Nephron (organoid): ENCODE results near the gene SLC25A22.
A peak's percentile ranks its signal among the peaks of the same experiment; 100 is the strongest.

ENCODE experiments used
- H3K27ac Mint-ChIP-seq, 3 experiments: 2 replicates each; pipeline ENCODE4 v1.8.0; 2020; ENCODE audit warnings: mixed read lengths in 3 of 3, mild to moderate bottlenecking in 2 of 3, moderate library complexity in 1 of 3
- H3K27me3 Mint-ChIP-seq: 2 replicates; pipeline ENCODE4 v1.8.0; 2021; ENCODE audit warnings: low read depth, mild to moderate bottlenecking, moderate library complexity, mixed read lengths
- H3K36me3 Mint-ChIP-seq: 2 replicates; pipeline ENCODE4 v1.8.0; 2020; ENCODE audit warnings: low read depth, mixed read lengths
- H3K4me1 Mint-ChIP-seq: 2 replicates; pipeline ENCODE4 v1.8.0; 2020; ENCODE audit warnings: mixed read lengths
- H3K4me3 Mint-ChIP-seq, 3 experiments: 2 replicates each; pipeline ENCODE4 v1.8.0; 2020; ENCODE audit warnings: mild to moderate bottlenecking in 3 of 3, mixed read lengths in 3 of 3, moderate library complexity in 2 of 3
- H3K9me3 Mint-ChIP-seq: 2 replicates; pipeline ENCODE4 v1.8.0; 2020; ENCODE audit warnings: mixed read lengths
- TF ChIP-seq, protein P1 (sequence below), 3 experiments: fragments of 200-600 bp; sonication (generic); IDR thresholded peaks; one replicate each; pipeline ENCODE4 v1.5.0; 2021; ENCODE audit warnings: antibody characterized with exemption in 3 of 3; ENCODE audit not compliant: unreplicated experiment in 3 of 3

Gene SLC25A22

DNA sequence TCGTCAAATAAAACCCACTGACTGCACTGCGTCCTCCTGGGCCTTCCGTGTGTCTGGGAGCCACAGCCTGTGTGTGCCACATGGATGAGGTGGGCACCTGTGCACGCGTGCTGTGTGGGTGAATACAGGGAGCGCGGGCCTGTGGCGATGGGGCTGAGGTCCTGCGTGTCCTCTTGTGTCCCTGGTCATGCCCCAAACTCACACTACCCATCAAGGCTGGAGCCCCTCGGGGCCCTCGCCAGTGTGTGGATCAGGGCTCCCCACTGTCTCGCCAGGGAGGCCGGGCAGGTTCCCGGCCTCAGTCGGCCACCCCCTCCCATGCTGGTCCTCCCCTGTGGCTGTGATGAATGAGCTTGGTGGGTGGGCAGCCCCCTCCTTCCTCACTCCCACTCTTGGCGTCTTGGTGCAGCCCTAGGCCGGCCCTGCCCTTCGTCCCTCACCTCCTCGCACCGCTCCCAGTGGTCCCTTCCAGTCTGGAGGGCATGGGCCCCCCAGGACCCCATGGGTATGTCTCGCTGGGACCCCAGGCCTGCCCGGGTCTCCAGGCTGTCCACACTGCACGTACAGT is 34.0 kb upstream of the SLC25A22 start:
- Mint-ChIP-seq H3K27me3 (peaks cover 32% of the 10 kb centered on the region), H3K4me1 (peaks cover 32% of the 10 kb centered on the region), H3K9me3 (no peaks in the 10 kb centered on the region), H3K27ac (peak overlapping the region in 2 of 3 experiments; percentile 58 to 60), H3K4me3 (peak overlapping the region; percentile 82 to 85 (median 82)), H3K36me3 (no peaks in the 10 kb centered on the region)
- TF ChIP-seq, protein P1, sequence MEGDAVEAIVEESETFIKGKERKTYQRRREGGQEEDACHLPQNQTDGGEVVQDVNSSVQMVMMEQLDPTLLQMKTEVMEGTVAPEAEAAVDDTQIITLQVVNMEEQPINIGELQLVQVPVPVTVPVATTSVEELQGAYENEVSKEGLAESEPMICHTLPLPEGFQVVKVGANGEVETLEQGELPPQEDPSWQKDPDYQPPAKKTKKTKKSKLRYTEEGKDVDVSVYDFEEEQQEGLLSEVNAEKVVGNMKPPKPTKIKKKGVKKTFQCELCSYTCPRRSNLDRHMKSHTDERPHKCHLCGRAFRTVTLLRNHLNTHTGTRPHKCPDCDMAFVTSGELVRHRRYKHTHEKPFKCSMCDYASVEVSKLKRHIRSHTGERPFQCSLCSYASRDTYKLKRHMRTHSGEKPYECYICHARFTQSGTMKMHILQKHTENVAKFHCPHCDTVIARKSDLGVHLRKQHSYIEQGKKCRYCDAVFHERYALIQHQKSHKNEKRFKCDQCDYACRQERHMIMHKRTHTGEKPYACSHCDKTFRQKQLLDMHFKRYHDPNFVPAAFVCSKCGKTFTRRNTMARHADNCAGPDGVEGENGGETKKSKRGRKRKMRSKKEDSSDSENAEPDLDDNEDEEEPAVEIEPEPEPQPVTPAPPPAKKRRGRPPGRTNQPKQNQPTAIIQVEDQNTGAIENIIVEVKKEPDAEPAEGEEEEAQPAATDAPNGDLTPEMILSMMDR (IDR thresholded peaks at IDR 0.05; ENCODE audit: unreplicated experiment in 3 of 3), result no peak

DNA sequence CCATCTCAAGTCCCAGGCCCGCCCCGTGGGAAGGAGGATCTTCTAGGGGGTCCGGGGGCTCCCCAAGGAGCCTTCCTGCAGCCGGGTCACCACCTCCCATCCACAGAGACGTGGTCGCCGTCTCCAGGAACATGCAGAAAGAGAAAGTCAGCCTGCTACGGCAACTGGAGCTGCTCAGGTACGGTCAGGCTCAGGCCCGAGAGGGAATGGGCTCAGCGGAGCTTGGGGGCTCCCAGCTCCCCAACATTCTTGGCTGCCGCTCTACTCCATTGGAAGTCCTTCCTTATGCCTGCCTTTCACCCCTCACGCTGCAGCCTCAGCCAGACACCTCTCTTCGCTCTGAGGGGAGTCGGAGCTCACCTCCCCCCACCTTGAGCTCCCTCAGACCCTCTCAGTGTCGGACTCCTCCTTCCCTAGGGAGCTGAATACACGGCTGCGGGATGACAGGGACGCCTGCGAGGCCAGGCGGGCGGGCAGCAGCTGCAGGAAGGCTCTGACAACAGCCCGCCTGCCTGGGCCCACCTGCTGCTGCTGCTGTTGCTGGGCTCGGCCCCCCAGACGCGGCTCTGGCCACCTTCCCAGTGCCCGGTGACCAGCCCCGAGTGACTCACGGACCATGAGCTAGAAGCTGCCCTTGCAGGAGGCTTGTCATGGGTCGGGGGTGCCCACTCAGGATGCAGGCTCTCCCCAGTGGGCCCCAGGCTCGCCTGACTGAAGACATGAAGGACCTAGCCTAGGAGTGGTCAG is 33.2 kb upstream of the SLC25A22 start:
- H3K9me3 Mint-ChIP-seq, result no peaks in the 10 kb centered on the region
- H3K4me1 Mint-ChIP-seq, result peaks cover 32% of the 10 kb centered on the region
- no peaks in the 10 kb centered on the region for H3K36me3 Mint-ChIP-seq
- peaks cover 37% of the 10 kb centered on the region for H3K27me3 Mint-ChIP-seq
- peak overlapping the region in 2 of 3 experiments; percentile 20 to 60 for H3K27ac Mint-ChIP-seq
- TF ChIP-seq, protein P1 (IDR thresholded peaks at IDR 0.05; ENCODE audit: unreplicated experiment in 3 of 3), result no peak
- H3K4me3 Mint-ChIP-seq, result peak overlapping the region; percentile 82 to 85 (median 82)

DNA sequence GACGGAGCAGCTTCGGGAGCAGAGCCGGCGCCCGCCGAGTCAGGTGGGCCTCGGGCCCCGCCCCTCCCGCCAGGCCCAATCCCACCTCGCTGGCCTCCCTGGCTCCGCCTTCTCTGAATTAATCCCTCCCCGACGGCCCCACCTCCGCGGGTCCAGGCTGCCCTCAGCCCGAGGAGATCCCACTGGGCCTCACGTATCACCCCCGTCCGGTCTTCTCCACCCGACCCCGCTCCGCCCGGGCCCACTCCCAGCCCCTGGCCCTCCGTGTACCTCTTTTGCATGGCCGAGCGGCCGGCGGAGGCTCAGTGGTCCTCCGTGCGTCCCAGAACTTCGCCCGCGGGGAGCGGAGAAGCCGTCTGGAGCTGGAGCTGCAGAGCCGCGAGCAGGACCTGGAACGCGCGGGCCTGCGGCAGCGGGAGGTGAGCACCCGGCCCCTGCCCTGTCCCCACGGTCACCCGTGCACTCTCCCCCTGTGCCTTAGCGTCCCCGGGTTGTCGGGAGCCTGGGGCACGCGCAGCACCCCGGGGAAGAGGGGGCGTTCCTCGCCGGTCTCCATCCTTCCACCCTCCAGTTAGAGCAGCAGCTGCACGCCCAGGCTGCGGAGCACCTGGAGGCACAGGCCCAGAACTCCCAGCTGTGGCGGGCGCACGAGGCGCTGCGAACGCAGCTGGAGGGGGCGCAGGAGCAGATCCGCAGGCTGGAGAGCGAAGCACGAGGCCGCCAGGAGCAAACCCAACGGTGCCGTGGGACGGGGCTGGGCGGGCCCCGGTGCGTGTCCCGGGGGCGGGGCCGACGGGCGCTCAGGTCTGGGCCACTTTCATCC is 32.4 kb upstream of the SLC25A22 start:
- Mint-ChIP-seq H3K4me1 (peaks cover 32% of the 10 kb centered on the region), H3K9me3 (no peaks in the 10 kb centered on the region), H3K27me3 (peaks cover 38% of the 10 kb centered on the region), H3K36me3 (no peaks in the 10 kb centered on the region), H3K27ac (peak overlapping the region in 1 of 3 experiments; percentile 55), H3K4me3 (peak overlapping the region; percentile 59 to 82 (median 70))
- TF ChIP-seq, protein P1 (IDR thresholded peaks at IDR 0.05; ENCODE audit: unreplicated experiment in 3 of 3), result no peak

DNA sequence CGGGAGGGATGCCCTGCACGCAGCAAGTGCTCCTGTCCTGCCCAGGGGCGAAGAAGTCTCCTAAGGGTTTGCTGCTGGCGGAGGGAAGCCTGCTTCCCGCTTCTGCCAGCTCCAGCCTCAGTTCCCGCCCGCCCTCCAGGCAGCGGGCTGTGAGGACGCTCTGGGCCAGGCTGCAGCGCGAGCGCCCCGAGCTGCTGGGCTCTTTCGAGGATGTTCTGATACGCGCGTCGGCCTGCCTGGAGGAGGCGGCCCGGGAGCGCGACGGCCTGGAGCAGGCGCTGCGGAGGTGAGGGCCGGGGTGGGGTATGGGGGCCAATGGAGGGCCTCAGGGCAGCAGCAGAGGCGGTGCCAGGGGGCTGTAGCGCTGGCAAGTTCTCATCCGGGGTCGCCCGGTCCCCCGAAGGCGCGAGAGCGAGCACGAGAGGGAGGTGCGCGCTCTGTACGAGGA is 31.8 kb upstream of the SLC25A22 start:
- Mint-ChIP-seq H3K36me3 (peaks cover 6% of the 10 kb centered on the region), H3K27ac (peak overlapping the region in 1 of 3 experiments; percentile 55), H3K4me1 (peaks cover 35% of the 10 kb centered on the region), H3K4me3 (peak overlapping the region; percentile 59 to 74 (median 70)), H3K27me3 (peaks cover 43% of the 10 kb centered on the region), H3K9me3 (no peaks in the 10 kb centered on the region)
- TF ChIP-seq, protein P1 (IDR thresholded peaks at IDR 0.05; ENCODE audit: unreplicated experiment in 3 of 3), result no peak

DNA sequence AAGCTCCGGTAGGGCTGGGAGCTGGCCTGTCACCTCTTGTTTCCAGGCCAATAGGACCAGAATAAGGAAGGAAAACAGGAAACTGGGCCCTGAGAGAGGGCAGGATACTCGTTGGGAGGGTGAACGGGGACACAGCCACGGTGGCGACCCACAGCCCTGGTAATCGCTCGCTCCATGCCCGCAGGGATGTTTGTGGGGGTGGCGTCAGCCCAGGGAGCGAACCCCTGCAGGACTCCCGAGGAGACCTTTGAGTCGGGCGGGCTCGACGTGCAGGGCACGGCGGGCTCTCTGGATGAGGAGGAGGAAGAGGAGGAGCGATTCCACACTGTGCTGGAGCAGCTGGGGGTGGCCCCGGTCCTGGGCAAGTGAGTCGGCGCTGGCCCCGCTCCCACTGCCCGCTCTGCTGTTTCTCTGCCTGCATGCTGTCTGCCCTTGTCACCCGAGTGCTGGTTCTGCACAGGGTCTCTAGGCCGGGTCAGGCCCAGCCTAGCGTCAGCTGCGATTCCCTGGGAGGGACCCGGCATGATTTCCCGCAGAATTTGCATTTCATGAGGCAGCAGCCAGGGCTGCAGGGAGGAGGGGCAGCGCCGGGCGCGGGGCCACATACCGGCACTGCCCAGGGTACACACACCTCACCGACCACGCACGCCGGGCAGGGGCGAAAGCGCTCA is 31.2 kb upstream of the SLC25A22 start:
- Mint-ChIP-seq H3K4me1 (peaks cover 37% of the 10 kb centered on the region), H3K36me3 (peaks cover 8% of the 10 kb centered on the region), H3K27ac (peak overlapping the region in 2 of 3 experiments; percentile 25 to 51), H3K27me3 (peaks cover 45% of the 10 kb centered on the region), H3K4me3 (peak overlapping the region; percentile 63 to 78 (median 70)), H3K9me3 (no peaks in the 10 kb centered on the region)
- TF ChIP-seq, protein P1 (IDR thresholded peaks at IDR 0.05; ENCODE audit: unreplicated experiment in 3 of 3), result no peak
